Spleen (tissue), 7 donors: ENCODE measurements around the gene RNF114.

Source experiments
- POLR2A ChIP-seq, 3 donors: fragments of 450-650 bp; IDR thresholded peaks; one replicate each; pipeline ENCODE4 v1.5.1; 2017; ENCODE audit warnings: antibody characterized with exemption in 3 of 3, mild to moderate bottlenecking in 1 of 3
- POLR2AphosphoS5 ChIP-seq, 3 donors: sonication (generic); formaldehyde crosslinking; IDR thresholded peaks; one replicate each; pipeline ENCODE4 v1.5.1; 2017; ENCODE audit warnings: antibody characterized with exemption in 3 of 3
- TF ChIP-seq, protein P1 (sequence below), 11 experiments: fragments of 200-600 bp in 7 of 11; fragments of 450-650 bp in 4 of 11; sonication (generic) in 4 of 11; IDR thresholded peaks in 8 of 11; conservative IDR thresholded peaks in 3 of 11; 1 replicate in 7 of 11; 2 replicates in 4 of 11; pipeline versions ENCODE4 v1.4.0 to v1.8.0; 2016 to 2021; ENCODE audit warnings: antibody characterized with exemption in 11 of 11, inconsistent platforms in 4 of 11, mild to moderate bottlenecking in 1 of 11
- donor health status: DM: no; HTN: no; CAD: no; lungs with moderate emphysema.
- donor health status: DM: no; HTN: no; CAD: no.
- donor health status: DM: no; HTN: no; CAD: no.

DNA sequence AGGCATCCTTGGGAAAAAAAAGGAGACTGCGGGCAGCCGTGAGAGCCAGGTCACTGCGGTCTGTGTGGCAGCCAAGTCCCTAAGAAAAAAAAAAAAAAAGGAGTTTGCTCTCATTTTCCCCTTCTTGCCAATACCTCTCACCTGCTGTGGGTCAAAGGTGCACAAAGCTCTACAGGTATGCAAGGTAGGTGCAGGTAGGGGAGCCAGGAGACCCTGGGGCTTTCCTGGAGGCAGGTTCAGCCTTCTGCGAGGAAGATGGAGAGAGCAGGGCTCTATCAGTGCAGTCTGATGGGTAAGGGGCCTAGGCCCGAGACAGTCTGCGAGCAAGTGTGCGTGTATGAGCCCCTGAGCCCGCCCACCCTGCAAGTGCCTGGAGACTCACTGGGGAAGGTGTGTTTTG, 34.3 kb downstream of the RNF114 start:
- TF ChIP-seq, protein P1, sequence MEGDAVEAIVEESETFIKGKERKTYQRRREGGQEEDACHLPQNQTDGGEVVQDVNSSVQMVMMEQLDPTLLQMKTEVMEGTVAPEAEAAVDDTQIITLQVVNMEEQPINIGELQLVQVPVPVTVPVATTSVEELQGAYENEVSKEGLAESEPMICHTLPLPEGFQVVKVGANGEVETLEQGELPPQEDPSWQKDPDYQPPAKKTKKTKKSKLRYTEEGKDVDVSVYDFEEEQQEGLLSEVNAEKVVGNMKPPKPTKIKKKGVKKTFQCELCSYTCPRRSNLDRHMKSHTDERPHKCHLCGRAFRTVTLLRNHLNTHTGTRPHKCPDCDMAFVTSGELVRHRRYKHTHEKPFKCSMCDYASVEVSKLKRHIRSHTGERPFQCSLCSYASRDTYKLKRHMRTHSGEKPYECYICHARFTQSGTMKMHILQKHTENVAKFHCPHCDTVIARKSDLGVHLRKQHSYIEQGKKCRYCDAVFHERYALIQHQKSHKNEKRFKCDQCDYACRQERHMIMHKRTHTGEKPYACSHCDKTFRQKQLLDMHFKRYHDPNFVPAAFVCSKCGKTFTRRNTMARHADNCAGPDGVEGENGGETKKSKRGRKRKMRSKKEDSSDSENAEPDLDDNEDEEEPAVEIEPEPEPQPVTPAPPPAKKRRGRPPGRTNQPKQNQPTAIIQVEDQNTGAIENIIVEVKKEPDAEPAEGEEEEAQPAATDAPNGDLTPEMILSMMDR (IDR thresholded peaks at IDR 0.05 in 8 of 11, conservative IDR thresholded peaks at IDR 0.05 in 3 of 11), result no peak
- no peak for TF ChIP-seq POLR2A (IDR thresholded peaks at IDR 0.05)
- TF ChIP-seq POLR2AphosphoS5 (IDR thresholded peaks at IDR 0.05), result no peak
